OCI-M2 (cell line): ENCODE measurements around the gene SUCLG1.
"Not testable (repeated sequence)": the region's sequence is repeated elsewhere in the genome, so short reads cannot be mapped to it uniquely, and the experiment has no call there.

ENCODE experiments used
- DNase-seq: peaks from one replicate; lab custom pipeline; 2025; ENCODE audit not compliant: unreplicated experiment; lab: John Stamatoyannopoulos, UW

SUCLG1 gene

DNA sequence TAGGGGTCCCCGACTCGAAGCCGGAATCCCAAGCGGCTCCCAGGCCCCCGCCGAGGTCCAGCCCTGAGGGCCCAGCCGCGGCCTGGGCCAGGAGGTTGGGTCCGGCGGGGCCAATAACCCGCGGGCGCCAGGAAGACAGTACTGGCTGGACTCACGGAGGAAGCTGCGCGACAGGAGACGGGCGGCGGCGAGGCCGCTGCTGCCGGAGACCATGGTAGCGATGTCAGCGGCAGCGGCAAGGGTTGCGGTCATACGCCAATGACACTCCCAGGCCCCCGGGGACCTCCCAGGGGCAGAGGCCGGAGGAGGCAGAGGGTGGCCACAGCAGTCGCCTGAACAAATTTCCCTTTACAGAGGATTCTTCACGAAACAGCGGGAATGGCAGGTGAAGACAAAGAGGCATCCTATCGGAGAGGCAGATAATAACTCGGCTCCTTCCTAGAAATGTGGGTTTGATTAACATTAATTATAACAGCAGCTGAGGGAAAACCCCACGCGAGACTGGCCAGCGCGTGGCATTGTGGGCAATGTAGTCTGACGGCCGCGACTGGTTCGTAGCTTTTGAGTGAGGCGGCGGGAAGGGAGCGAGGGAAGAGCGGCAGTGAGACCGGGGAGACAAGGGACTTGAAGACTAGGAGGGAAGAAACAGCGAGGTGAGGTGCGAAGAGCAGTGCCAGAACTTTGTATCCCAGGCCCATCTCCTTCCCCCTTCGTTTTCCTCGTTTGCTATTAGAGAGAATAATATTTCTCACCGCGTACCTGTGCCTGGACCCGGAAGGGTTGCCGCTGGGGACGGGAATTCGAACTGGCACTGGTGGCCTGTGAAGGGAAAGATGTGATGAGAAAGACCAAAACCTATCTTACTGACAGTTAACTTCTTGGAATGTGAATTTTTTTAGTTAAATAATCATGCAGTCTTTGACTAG, at the start of gene SUCLG1:
SUCLG1 (minus strand) TSS at position 263 of the 926 bp plus-strand sequence; CDS start at position 252, 11 bp downstream.
- DNase-seq = peak; percentile 35

DNA sequence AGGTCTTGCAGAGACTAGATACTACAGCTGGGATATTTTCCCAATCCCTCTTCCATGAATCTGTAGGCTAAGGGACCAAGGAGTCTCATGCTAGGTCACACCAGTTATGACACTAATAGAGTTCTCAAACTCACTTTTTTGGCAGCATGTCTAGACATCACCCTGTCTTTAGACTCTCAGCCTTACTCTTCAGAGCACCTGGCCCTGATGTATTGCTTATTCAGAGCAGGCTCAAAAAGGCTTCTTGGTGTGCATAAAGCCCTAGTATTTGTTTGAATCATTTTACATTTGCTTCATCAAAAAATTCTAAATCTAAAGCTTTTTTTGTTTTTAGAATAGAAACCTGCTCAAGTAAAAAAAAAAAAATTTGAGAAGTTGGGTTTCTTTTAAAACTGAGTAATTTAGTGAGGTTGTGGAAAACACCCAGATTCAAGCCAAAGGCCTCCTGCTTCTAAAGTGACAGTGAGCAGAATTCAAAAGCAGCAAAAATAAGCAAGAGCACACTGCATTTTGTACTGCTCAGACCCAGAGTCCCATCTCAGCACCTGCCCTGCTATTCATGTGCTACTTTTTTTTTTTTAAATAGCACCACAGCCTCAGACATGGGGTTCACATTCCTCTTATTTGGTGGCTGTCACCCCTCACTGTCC, 39.2 kb upstream of the SUCLG1 start:
- no peak for DNase-seq

DNA sequence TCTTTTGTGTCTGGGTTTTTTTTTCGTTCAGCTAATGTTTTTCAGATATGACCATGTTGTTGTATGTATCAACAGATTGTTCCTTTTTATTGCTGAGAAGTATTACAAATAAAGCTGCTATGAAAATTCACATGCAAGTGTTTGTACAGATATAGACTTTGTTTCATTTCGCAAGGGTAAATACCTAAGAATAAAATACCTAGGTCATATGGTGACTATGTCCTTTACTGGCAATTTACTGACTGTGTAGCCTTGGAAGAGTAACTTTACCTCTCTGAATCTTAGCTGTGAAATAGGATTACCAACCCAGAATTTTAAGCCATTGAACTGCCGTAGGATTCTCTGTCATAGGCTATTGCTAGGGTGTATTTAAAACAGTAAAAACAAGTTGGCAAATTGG, 38.2 kb upstream of the SUCLG1 start:
- no peak for DNase-seq

- DNase-seq = no peak
These were observed 37.3 kb upstream of the SUCLG1 start for GRCh38 chr2:84496386-84496785.

- no peak for DNase-seq
These were observed 36.6 kb upstream of the SUCLG1 start for GRCh38 chr2:84495539-84496146.

DNA sequence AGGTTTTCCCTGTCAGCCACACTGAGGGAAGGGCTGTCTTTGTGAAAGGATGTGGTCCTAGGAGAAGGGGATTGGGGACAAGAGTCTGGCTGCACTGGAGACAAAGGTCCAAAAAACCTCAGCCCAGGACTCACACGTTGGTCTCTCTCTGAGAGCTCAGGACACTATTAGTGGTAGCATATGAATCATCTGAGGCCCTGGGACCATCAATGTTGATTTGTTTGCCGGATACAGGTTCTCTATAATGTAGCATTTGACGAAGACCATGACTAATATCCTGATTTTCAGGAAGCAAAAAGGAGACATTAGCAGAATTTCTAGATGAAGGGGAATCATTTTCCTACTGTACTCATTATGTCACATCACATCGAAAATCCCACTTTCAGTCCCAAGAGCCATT, 35.0 kb upstream of the SUCLG1 start:
- DNase-seq = no peak

- no peak for DNase-seq
These were observed 34.4 kb upstream of the SUCLG1 start for GRCh38 chr2:84493514-84493913.

- no peak for DNase-seq
These were observed 33.5 kb upstream of the SUCLG1 start for GRCh38 chr2:84492571-84492970.

DNA sequence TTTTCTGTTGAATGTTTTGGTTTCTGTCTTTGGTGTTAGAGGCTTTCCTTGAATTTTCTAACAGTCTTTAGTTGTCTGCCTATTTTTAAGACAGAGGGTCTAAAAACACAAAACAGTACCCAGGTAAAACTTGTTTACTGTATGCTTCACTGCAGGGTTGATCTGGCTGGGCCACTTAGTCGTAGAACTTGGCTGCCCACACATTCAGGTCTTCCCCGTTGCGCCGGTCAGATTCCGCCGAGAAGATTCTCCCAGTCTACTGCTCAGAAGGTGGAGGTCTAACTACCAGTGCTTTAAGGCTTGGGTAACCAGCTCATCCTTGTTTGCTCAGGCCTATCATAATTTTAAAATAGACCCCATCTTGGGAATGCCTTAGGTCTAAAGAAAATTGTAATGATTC, 32.7 kb upstream of the SUCLG1 start:
- DNase-seq = no peak

DNA sequence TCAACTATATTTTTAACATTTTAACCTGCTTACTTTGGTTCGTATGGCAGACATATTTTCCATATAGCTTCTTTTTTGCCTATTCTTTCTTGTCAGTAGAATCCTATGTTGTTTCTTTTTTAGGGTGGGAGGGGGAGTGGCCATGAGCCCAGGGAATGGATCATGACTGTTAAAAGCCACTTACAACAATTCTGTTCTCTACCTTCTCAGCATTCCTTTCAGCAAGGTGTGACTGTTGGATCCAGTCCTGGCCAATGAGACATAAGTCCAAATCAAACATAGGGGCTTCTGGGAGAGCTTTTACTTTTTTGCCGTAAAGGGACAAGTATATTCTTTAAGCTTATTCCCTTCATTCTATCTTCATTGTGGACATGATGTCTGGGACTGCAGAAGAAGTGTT, 32.2 kb upstream of the SUCLG1 start:
- DNase-seq = no peak

DNA sequence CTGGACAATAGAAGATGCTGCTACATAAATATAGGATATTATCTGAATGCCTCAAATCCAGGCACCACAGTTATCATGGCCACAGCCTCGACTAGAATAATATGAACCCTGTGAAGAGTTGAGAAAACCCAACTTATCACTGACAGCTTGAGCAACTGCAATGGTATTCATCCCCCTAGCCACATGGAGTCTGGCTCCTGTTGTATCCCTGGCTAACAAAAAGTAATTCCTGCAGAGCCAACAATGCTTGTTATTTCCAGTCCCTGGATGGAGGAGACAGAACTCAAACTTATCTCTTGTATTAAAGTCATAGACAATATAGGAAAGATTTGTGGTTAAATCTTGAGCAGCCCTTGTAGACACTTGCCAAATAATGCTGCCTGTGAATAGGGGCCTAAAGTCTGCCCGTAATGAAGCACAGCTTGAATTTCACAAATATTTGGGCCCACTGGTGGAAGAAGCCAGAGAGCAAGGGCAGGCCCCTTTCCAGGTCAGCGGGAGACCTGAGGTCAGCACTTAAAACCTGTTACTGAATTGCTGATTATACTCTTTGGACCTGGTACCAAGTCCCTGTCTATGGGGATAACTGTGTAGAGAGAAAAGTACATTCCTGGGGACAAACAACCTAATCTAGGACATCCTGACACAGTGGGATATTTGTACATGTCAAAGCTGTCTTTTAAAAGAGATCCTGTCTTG, 28.4 kb upstream of the SUCLG1 start:
- no peak for DNase-seq

DNA sequence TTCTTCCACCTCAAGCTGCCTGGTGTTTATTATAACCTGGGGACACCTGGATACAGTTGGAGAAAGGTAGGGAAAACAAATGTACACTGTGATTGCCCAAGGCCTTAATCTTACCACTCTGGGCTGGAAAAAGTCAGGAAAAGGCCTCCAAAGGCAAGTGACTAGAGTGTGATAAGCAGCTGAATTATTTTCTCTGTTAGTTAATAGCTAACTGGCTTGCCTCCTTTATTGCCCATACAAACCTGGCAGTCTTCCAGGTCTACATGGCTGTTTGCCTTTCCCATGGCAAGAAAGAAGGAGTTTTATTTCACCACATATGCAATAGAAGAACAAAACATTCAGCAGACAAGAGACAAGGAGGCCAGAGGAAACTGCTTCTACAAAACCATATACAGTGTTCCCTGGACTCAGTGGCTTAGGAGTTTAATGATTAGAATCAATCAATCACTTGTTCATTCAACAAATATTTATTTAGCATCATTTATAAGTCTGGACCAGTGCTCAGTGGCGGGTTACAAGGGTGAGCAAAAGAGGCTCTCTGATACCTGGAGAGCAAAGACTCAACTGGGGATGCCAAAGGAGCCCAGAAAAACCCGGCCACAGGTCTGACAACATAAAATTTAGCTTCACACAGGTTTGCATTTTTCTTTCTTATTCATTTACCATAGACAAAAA, 27.5 kb upstream of the SUCLG1 start:
- no peak for DNase-seq

- DNase-seq = no peak
These were observed 24.2 kb upstream of the SUCLG1 start for GRCh38 chr2:84483320-84483719.

DNA sequence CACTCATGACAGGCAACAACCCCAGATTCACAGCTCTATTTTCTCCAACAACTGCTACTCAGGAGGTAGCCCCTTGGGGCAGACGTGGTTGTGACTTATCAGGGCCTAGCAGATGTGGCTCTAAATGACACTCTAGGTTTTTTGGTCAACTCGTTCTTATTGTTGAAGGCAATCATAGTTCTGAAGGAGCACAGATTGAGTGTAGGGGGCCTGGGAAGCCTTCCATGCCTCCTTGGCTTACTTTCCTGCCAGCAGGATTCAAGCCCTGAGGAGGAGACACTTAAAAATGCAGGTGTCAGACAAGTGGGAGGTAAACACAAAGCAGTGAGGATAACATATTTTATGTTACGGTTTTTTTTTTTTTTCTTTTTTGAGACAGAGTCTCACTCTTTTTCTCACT, 23.5 kb upstream of the SUCLG1 start:
- no peak for DNase-seq

DNA sequence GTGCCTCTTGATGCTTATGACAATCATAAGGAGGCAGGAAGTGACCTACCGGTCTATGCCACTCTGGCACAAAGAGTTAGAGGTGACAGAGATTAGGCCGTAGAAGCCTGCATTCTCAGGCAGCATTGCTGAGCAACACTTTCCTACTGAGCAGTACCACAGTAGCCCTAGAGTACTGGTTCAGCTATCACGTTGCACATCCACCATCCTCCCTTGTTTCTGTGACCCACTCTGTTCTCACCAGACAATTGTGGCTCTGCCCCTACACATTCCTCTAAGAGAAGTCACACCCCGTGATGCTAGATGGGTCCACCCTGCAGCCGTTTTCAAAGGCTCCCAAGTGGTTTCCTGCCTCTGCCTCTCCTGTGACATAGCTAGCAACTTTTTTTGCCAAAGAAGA, 22.6 kb upstream of the SUCLG1 start:
- no peak for DNase-seq

GRCh38 chr2:84478867-84479266, 19.8 kb upstream of the SUCLG1 start:
- DNase-seq = no peak

GRCh38 chr2:84477886-84478285, 18.8 kb upstream of the SUCLG1 start:
- no peak for DNase-seq

- no peak for DNase-seq
These were observed 15.1 kb upstream of the SUCLG1 start for GRCh38 chr2:84474176-84474575.

- DNase-seq = no peak
These were observed 13.9 kb upstream of the SUCLG1 start for GRCh38 chr2:84472856-84473565.

GRCh38 chr2:84472423-84472822, 13.3 kb upstream of the SUCLG1 start:
- not testable (repeated sequence) for DNase-seq
